ENCODE results near the gene EPS15. TPM values are rescaled to one million over a fixed set of nuclear protein-coding genes. Genes with fewer than 3 reads are reported as not detected.

The EPS15 gene
- total RNA-seq, 2 donors from 2014 or later, result 40.3 to 55.8 TPM

DNA sequence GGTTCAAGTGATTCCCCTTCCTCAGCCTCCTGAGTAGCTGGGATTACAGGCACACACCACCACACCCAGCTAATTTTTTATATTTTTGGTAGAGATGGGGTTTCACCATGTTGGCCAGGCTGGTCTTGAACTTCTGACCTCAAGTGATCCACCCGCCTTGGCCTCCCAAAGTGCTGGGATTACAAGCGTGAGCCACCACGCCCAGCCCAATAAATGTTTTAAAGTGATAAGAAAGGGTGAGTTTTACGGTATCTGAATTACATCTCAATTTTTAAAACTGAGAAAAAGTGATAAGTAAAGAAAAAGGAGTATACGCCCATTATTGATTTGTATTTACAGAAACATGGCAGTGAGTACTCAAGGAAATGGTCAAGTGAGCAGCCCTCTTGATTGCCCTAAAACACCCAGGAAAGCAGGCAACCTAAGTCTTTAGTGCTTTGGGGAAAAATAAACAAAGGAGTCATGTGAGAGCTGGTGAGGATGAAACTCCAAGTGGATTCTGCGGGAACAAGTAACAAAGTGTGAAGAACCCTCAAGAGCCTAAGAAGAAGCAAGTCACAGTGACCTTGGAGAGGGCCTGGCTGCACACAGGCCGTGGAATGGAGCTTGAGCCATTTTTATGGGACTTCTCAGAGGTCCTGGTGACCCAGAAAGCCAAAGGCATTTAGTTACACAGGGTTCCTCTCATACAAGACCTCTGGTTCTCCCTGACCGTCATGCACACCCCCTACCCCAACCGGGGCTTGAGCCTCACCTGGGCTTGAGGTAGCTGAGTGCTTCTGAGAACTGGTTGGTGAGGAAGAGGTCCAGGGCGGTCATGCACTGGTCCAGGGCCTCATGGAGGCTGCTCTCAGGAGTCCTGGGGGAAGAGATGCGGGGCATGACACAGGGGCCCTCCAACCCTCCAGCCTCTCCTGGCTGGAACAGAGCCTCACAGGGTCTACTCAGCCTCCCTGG is 197.8 kb downstream of the EPS15 start:
- intact Hi-C loops (cut with DNase I), result no loop called here
- Histone ChIP-seq H3K4me1 (peaks cover 7% of the 10 kb centered on the region), H3K27ac (peak overlapping the region; percentile 47), H3K36me3 (no peaks in the 10 kb centered on the region), H3K4me3 (no peak overlapping the region), H3K9ac (ENCODE audit: low read depth in 2 of 2, low read length in 2 of 2) (peak overlapping the region in 1 of 2 donors; percentile 16), H3K27me3 (no peaks in the 10 kb centered on the region), H3K9me3 (no peaks in the 10 kb centered on the region)
- TF ChIP-seq, protein P1, sequence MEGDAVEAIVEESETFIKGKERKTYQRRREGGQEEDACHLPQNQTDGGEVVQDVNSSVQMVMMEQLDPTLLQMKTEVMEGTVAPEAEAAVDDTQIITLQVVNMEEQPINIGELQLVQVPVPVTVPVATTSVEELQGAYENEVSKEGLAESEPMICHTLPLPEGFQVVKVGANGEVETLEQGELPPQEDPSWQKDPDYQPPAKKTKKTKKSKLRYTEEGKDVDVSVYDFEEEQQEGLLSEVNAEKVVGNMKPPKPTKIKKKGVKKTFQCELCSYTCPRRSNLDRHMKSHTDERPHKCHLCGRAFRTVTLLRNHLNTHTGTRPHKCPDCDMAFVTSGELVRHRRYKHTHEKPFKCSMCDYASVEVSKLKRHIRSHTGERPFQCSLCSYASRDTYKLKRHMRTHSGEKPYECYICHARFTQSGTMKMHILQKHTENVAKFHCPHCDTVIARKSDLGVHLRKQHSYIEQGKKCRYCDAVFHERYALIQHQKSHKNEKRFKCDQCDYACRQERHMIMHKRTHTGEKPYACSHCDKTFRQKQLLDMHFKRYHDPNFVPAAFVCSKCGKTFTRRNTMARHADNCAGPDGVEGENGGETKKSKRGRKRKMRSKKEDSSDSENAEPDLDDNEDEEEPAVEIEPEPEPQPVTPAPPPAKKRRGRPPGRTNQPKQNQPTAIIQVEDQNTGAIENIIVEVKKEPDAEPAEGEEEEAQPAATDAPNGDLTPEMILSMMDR (IDR thresholded peaks at IDR 0.05), result no peak
- DNase-seq, result peak; percentile 55

DNA sequence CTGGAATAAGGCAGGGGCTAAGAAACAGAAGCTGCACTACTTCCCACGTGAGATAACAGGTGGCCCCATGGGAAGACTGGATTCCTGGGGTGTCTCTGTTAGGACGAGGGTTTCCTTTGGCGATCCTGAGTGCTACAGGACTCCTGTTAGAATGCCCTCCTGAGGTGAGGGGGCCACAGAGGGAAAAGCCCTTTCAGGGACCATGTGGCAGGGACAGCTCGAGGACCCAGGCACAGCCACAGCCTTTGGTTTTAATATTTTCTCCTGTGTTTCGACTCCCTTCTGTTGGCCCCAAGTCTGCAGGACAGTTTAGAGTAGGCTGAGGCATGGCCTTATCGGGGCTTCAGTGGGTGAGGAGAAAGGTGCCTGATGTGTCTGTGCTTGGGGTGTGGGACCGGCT is 201.3 kb downstream of the EPS15 start:
- TF ChIP-seq, protein P1 (IDR thresholded peaks at IDR 0.05), result no peak
- DNase-seq, result no peak
- Histone ChIP-seq H3K9ac (ENCODE audit: low read depth in 2 of 2, low read length in 2 of 2) (no peak overlapping the region), H3K27ac (no peak overlapping the region), H3K4me3 (no peak overlapping the region), H3K4me1 (peaks cover 24% of the 10 kb centered on the region), H3K9me3 (no peaks in the 10 kb centered on the region), H3K36me3 (no peaks in the 10 kb centered on the region), H3K27me3 (no peaks in the 10 kb centered on the region)
- intact Hi-C loops (cut with DNase I), result no loop called here

DNA sequence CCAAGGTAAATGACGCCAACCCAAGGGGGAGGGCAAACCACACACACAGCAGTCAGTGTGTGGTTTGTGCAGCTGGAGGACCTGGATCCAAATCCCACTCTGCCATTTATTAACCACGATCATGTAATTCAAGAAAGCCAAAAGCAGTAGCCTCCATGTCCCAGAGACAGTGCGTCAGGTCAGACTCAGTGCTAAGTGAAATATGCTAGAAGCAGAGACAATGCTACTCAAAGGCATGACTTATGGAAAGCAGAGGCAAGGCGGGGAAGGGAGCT is 202.3 kb downstream of the EPS15 start:
- intact Hi-C loops (cut with DNase I), result no loop called here

DNA sequence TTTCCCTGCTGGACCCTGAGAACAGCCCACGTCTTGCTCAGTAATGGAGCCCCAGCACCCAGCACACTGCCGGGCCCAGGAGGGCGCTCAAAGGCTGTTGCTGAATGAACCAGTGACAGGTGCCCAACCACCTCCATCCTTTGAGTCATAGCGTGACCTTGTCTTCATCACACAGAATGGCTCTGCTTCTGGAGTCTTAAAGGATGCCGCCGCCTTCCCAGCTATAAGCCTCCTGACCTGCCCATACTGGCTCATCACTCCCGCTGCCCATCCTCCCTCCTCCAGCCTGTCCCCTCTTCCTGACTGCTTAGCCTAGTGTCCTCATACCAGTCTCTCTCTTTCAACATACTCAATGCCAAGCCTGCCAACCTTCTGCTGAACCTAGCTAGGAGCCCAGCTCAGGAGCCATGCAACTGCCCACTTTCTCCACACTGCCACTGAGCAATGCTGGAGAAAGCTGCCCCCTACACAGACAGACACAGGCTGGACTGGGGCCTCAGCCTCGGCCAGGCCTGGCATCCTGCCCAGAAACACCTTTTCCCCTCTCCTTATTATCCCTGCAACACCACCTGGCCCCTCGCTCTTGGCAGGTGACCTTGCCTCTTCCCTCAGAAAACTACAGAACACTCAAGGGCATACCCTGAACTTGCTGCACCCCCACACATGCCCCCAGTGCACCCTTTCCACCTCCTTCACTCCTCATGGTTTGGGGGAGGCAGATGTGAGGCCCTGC is 202.8 kb downstream of the EPS15 start:
- Histone ChIP-seq H3K27me3 (no peaks in the 10 kb centered on the region), H3K4me3 (no peak overlapping the region), H3K27ac (no peak overlapping the region), H3K9ac (ENCODE audit: low read depth in 2 of 2, low read length in 2 of 2) (peak overlapping the region in 1 of 2 donors; percentile 15), H3K9me3 (no peaks in the 10 kb centered on the region), H3K4me1 (peaks cover 18% of the 10 kb centered on the region), H3K36me3 (no peaks in the 10 kb centered on the region)
- intact Hi-C loops (cut with DNase I), result no loop called here
- TF ChIP-seq, protein P1 (IDR thresholded peaks at IDR 0.05), result no peak
- DNase-seq, result no peak

More for the DNA sequence above, 202.3 kb downstream of the EPS15 start:
- TF ChIP-seq, protein P1 (IDR thresholded peaks at IDR 0.05), result no peak
- Histone ChIP-seq H3K36me3 (no peaks in the 10 kb centered on the region), H3K27me3 (no peaks in the 10 kb centered on the region), H3K4me3 (no peak overlapping the region), H3K27ac (no peak overlapping the region), H3K9ac (ENCODE audit: low read depth in 2 of 2, low read length in 2 of 2) (peak overlapping the region in 1 of 2 donors; percentile 15), H3K4me1 (peaks cover 23% of the 10 kb centered on the region), H3K9me3 (no peaks in the 10 kb centered on the region)
- DNase-seq, result no peak

DNA sequence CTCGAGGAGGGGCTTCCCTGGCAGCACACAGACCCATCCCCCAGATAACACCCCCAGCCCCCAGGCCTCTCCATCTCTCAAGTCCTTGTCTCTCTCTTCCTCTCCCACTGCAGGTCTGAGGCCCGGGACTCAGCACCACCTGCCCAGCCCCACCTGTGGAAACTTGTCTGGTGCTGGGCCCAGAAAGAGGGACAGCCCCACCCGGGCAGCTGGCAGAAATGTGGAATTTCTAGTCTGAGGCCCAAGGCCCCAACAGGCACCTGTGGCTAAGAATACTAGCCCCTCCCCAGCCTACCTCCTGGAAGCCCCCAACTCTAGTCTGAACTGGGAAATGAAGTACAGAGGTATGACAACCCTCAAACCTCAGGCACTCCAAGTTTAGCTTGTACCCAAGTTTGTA is 204.1 kb downstream of the EPS15 start:
- no peaks in the 10 kb centered on the region for H3K27me3 ChIP-seq
- TF ChIP-seq, protein P1 (IDR thresholded peaks at IDR 0.05), result no peak
- no peaks in the 10 kb centered on the region for H3K36me3 ChIP-seq
- H3K27ac ChIP-seq, result peak overlapping the region; percentile 85
- H3K4me1 ChIP-seq, result peaks cover 17% of the 10 kb centered on the region
- peak; percentile 71 for DNase-seq
- no peaks in the 10 kb centered on the region for H3K9me3 ChIP-seq
- no peak overlapping the region for H3K4me3 ChIP-seq
- H3K9ac ChIP-seq (ENCODE audit: low read depth in 2 of 2, low read length in 2 of 2), result peak overlapping the region in 1 of 2 donors; percentile 89
- intact Hi-C loops (cut with DNase I), result no loop called here
